Activated T-helper 2 cell treated with anti-CD3 and anti-CD28 coated beads, Interferon-gamma antibody, Interleukin-2, Interleukin-4, amounts not matched to agents 10 μg/mL and 5 μg/mL and 100 μg/mL, durations not matched to agents 14 hours and 24 hours and 36 hours (primary cell): ENCODE data around the gene OSBPL10. TPM values are rescaled to one million over a fixed set of nuclear protein-coding genes. Genes with fewer than 3 reads are reported as not detected.
"Not testable (repeated sequence)": the region's sequence is repeated elsewhere in the genome, so short reads cannot be mapped to it uniquely, and the experiment has no call there.

Experiments
- DNase-seq: peaks from one replicate; pipeline ENCODE4 v3.0.0; 2021; ENCODE audit warnings: low spot score
- H3K27ac Mint-ChIP-seq: one replicate; pipeline ENCODE4 v1.8.0; 2021; ENCODE audit warnings: mixed read lengths
- H3K27me3 Mint-ChIP-seq: one replicate; pipeline ENCODE4 v1.8.0; 2021; ENCODE audit warnings: low read depth, mixed read lengths
- H3K36me3 Mint-ChIP-seq: one replicate; pipeline ENCODE4 v1.8.0; 2021; ENCODE audit warnings: low read depth, mixed read lengths
- H3K4me1 Mint-ChIP-seq: one replicate; pipeline ENCODE4 v1.8.0; 2021; ENCODE audit warnings: low read depth, mixed read lengths
- H3K4me3 Mint-ChIP-seq: one replicate; pipeline ENCODE4 v1.8.0; 2021; ENCODE audit warnings: low read depth, mild to moderate bottlenecking, moderate library complexity, mixed read lengths
- H3K9me3 Mint-ChIP-seq: one replicate; pipeline ENCODE4 v1.8.0; 2021; ENCODE audit warnings: mixed read lengths
- intact Hi-C: fragments of 100-400 bp; cut with micrococcal nuclease; formaldehyde crosslinking; loops from one replicate; pipeline ENCODE4 v1.15.1; 2023
- total RNA-seq: library from RNA; stranded (reverse); gene quantifications from 2 replicates; pipeline ENCODE4 v1.2.3, GENCODE V29; 2022

OSBPL10 gene
- total RNA-seq, 1 donor from 2014 or later: 42.5 TPM

GRCh38 chr3:31862666-31863279, 118.3 kb downstream of the OSBPL10 start:
- no peaks in the 10 kb centered on the region for H3K9me3 Mint-ChIP-seq

GRCh38 chr3:31861826-31862225, 119.2 kb downstream of the OSBPL10 start:
- Mint-ChIP-seq H3K4me1 (peaks cover 5% of the 10 kb centered on the region), H3K27ac (no peak overlapping the region)

More at GRCh38 chr3:31862666-31863279, 118.3 kb downstream of the OSBPL10 start:
- DNase-seq: no peak
- H3K36me3 Mint-ChIP-seq: no peaks in the 10 kb centered on the region
- intact Hi-C loops: no loop called here
- H3K4me1 Mint-ChIP-seq: peaks cover 5% of the 10 kb centered on the region
- no peak overlapping the region for H3K27ac Mint-ChIP-seq
- H3K27me3 Mint-ChIP-seq: no peaks in the 10 kb centered on the region
- H3K4me3 Mint-ChIP-seq: no peak overlapping the region

GRCh38 chr3:31860642-31861041, 120.4 kb downstream of the OSBPL10 start:
- H3K9me3 Mint-ChIP-seq, H3K4me3 Mint-ChIP-seq, DNase-seq, intact Hi-C loops, H3K27ac Mint-ChIP-seq, H3K27me3 Mint-ChIP-seq, H3K4me1 Mint-ChIP-seq, H3K36me3 Mint-ChIP-seq: not testable (repeated sequence)

More at GRCh38 chr3:31861826-31862225, 119.2 kb downstream of the OSBPL10 start:
- DNase-seq: no peak
- no peaks in the 10 kb centered on the region for H3K36me3 Mint-ChIP-seq
- no peaks in the 10 kb centered on the region for H3K27me3 Mint-ChIP-seq
- intact Hi-C loops: no loop called here
- no peak overlapping the region for H3K4me3 Mint-ChIP-seq
- no peaks in the 10 kb centered on the region for H3K9me3 Mint-ChIP-seq

- H3K27ac Mint-ChIP-seq: no peak overlapping the region
- no peak for DNase-seq
- no peak overlapping the region for H3K4me3 Mint-ChIP-seq
- intact Hi-C loops: no loop called here
- no peaks in the 10 kb centered on the region for H3K27me3 Mint-ChIP-seq
- H3K36me3 Mint-ChIP-seq: no peaks in the 10 kb centered on the region
- H3K4me1 Mint-ChIP-seq: peaks cover 5% of the 10 kb centered on the region
- H3K9me3 Mint-ChIP-seq: no peaks in the 10 kb centered on the region
Observed at GRCh38 chr3:31859245-31859644, 121.8 kb downstream of the OSBPL10 start.

- intact Hi-C loops: no loop called here
- H3K27ac Mint-ChIP-seq: no peak overlapping the region
- H3K36me3 Mint-ChIP-seq: no peaks in the 10 kb centered on the region
- no peaks in the 10 kb centered on the region for H3K9me3 Mint-ChIP-seq
- DNase-seq: no peak
- peaks cover 5% of the 10 kb centered on the region for H3K4me1 Mint-ChIP-seq
- no peaks in the 10 kb centered on the region for H3K27me3 Mint-ChIP-seq
- no peak overlapping the region for H3K4me3 Mint-ChIP-seq
Observed at GRCh38 chr3:31858439-31858838, 122.6 kb downstream of the OSBPL10 start.

- Mint-ChIP-seq H3K9me3 (no peaks in the 10 kb centered on the region), H3K4me3 (no peak overlapping the region), H3K4me1 (no peaks in the 10 kb centered on the region), H3K27me3 (no peaks in the 10 kb centered on the region), H3K27ac (no peak overlapping the region), H3K36me3 (no peaks in the 10 kb centered on the region)
- intact Hi-C loops: no loop called here
- no peak for DNase-seq
Observed at GRCh38 chr3:31853580-31853979, 127.5 kb downstream of the OSBPL10 start.

GRCh38 chr3:31851278-31851677, 129.8 kb downstream of the OSBPL10 start:
- Mint-ChIP-seq H3K4me3 (no peak overlapping the region), H3K27ac (no peak overlapping the region), H3K27me3 (no peaks in the 10 kb centered on the region), H3K9me3 (no peaks in the 10 kb centered on the region), H3K36me3 (no peaks in the 10 kb centered on the region), H3K4me1 (no peaks in the 10 kb centered on the region)
- intact Hi-C loops: no loop called here
- no peak for DNase-seq

- no peak overlapping the region for H3K4me3 Mint-ChIP-seq
- no peak overlapping the region for H3K27ac Mint-ChIP-seq
- no peaks in the 10 kb centered on the region for H3K9me3 Mint-ChIP-seq
- no peak for DNase-seq
- H3K27me3 Mint-ChIP-seq: no peaks in the 10 kb centered on the region
- intact Hi-C loops: no loop called here
- no peaks in the 10 kb centered on the region for H3K4me1 Mint-ChIP-seq
- no peaks in the 10 kb centered on the region for H3K36me3 Mint-ChIP-seq
Observed at GRCh38 chr3:31848911-31849310, 132.2 kb downstream of the OSBPL10 start.

- H3K27me3 Mint-ChIP-seq: no peaks in the 10 kb centered on the region
Observed at GRCh38 chr3:31848163-31848818, 132.8 kb downstream of the OSBPL10 start.

GRCh38 chr3:31847760-31848159, 133.3 kb downstream of the OSBPL10 start:
- no peaks in the 10 kb centered on the region for H3K4me1 Mint-ChIP-seq
- H3K27ac Mint-ChIP-seq: no peak overlapping the region
- no peaks in the 10 kb centered on the region for H3K27me3 Mint-ChIP-seq
- no peak overlapping the region for H3K4me3 Mint-ChIP-seq
- intact Hi-C loops: no loop called here
- DNase-seq: no peak
- no peaks in the 10 kb centered on the region for H3K36me3 Mint-ChIP-seq
- no peaks in the 10 kb centered on the region for H3K9me3 Mint-ChIP-seq

More at GRCh38 chr3:31848163-31848818, 132.8 kb downstream of the OSBPL10 start:
- intact Hi-C loops: no loop called here
- no peaks in the 10 kb centered on the region for H3K36me3 Mint-ChIP-seq
- H3K9me3 Mint-ChIP-seq: no peaks in the 10 kb centered on the region
- H3K4me3 Mint-ChIP-seq: no peak overlapping the region
- H3K27ac Mint-ChIP-seq: no peak overlapping the region
- no peaks in the 10 kb centered on the region for H3K4me1 Mint-ChIP-seq
- DNase-seq: no peak

GRCh38 chr3:31841515-31841914, 139.5 kb downstream of the OSBPL10 start:
- H3K27me3 Mint-ChIP-seq: peaks cover 2% of the 10 kb centered on the region
- no peak overlapping the region for H3K4me3 Mint-ChIP-seq
- H3K9me3 Mint-ChIP-seq: no peaks in the 10 kb centered on the region
- H3K4me1 Mint-ChIP-seq: no peaks in the 10 kb centered on the region
- H3K27ac Mint-ChIP-seq: no peak overlapping the region
- DNase-seq: no peak
- no peaks in the 10 kb centered on the region for H3K36me3 Mint-ChIP-seq
- intact Hi-C loops: no loop called here

GRCh38 chr3:31840252-31840651, 140.8 kb downstream of the OSBPL10 start:
- Mint-ChIP-seq H3K36me3 (no peaks in the 10 kb centered on the region), H3K4me1 (no peaks in the 10 kb centered on the region), H3K27me3 (peaks cover 3% of the 10 kb centered on the region), H3K27ac (no peak overlapping the region), H3K4me3 (no peak overlapping the region), H3K9me3 (no peaks in the 10 kb centered on the region)
- DNase-seq: no peak
- intact Hi-C loops: no loop called here

GRCh38 chr3:31839144-31839917, 141.7 kb downstream of the OSBPL10 start:
- no peaks in the 10 kb centered on the region for H3K4me1 Mint-ChIP-seq
- no peak overlapping the region for H3K27ac Mint-ChIP-seq
- intact Hi-C loops: no loop called here
- H3K4me3 Mint-ChIP-seq: no peak overlapping the region
- no peak for DNase-seq
- H3K9me3 Mint-ChIP-seq: no peaks in the 10 kb centered on the region
- H3K27me3 Mint-ChIP-seq: peaks cover 3% of the 10 kb centered on the region
- H3K36me3 Mint-ChIP-seq: no peaks in the 10 kb centered on the region
